ENCODE data around the gene RPS27L.

The RPS27L gene

GRCh38 chr15:63157118-63157843 lies at the start of gene RPS27L:
Gene RPS27L (minus strand): TSS chr15:63157477. CDS start chr15:63157405, 72 bp downstream.
- DNase-seq, result peak; percentile 92

GRCh38 chr15:63206079-63206478 lies 48.8 kb upstream of the RPS27L start:
- DNase-seq, result no peak

- DNase-seq, result peak; percentile 47
Observed at GRCh38 chr15:63203451-63204090, 46.3 kb upstream of the RPS27L start.

GRCh38 chr15:63202861-63203260 lies 45.6 kb upstream of the RPS27L start:
- DNase-seq, result no peak

- no peak for DNase-seq
Observed at GRCh38 chr15:63200464-63201249, 43.4 kb upstream of the RPS27L start.

- no peak for DNase-seq
Observed at GRCh38 chr15:63198371-63199250, 41.3 kb upstream of the RPS27L start.

GRCh38 chr15:63197626-63198025 lies 40.3 kb upstream of the RPS27L start:
- no peak for DNase-seq

GRCh38 chr15:63196842-63197241 lies 39.6 kb upstream of the RPS27L start:
- DNase-seq, result no peak

GRCh38 chr15:63195569-63196015 lies 38.3 kb upstream of the RPS27L start:
- no peak for DNase-seq

- DNase-seq, result no peak
Observed at GRCh38 chr15:63194880-63195568, 37.7 kb upstream of the RPS27L start.

- DNase-seq, result no peak
Observed at GRCh38 chr15:63194302-63194701, 37.0 kb upstream of the RPS27L start.

- no peak for DNase-seq
Observed at GRCh38 chr15:63192619-63193206, 35.4 kb upstream of the RPS27L start.

- DNase-seq, result peak; percentile 66
Observed at GRCh38 chr15:63191895-63192618, 34.8 kb upstream of the RPS27L start.

GRCh38 chr15:63190769-63191649 lies 33.7 kb upstream of the RPS27L start:
- no peak for DNase-seq

- no peak for DNase-seq
Observed at GRCh38 chr15:63189941-63190768, 32.9 kb upstream of the RPS27L start.

- peak; percentile 99 for DNase-seq
Observed at GRCh38 chr15:63188926-63189871, 31.9 kb upstream of the RPS27L start, which contains the start of gene RAB8B. Gene RAB8B (plus strand): TSS chr15:63189606. CDS start chr15:63189625, 19 bp downstream.

- no peak for DNase-seq
Observed at GRCh38 chr15:63188247-63188925, 31.1 kb upstream of the RPS27L start.

Data from CD4-positive, alpha-beta T cell treated with Interleukin-17A for 4 hours (primary cell).